Measurements from ENCODE around the gene RASSF5. TPM values are rescaled to one million over a fixed set of nuclear protein-coding genes. Genes with fewer than 3 reads are reported as not detected.

Gene RASSF5
- total RNA-seq, 2 experiments from 2014 or later = 215 to 218 TPM

- no peaks in the 10 kb centered on the region for H3K27me3 Mint-ChIP-seq
- peak overlapping the region; percentile 88 for H3K27ac Mint-ChIP-seq
- peaks cover 52% of the 10 kb centered on the region for H3K4me1 Mint-ChIP-seq (ENCODE audit: low read depth)
- no peaks in the 10 kb centered on the region for H3K36me3 Mint-ChIP-seq (ENCODE audit: low read depth)
- ATAC-seq (no peak), DNase-seq (no peak)
- TF ChIP-seq, protein P1, sequence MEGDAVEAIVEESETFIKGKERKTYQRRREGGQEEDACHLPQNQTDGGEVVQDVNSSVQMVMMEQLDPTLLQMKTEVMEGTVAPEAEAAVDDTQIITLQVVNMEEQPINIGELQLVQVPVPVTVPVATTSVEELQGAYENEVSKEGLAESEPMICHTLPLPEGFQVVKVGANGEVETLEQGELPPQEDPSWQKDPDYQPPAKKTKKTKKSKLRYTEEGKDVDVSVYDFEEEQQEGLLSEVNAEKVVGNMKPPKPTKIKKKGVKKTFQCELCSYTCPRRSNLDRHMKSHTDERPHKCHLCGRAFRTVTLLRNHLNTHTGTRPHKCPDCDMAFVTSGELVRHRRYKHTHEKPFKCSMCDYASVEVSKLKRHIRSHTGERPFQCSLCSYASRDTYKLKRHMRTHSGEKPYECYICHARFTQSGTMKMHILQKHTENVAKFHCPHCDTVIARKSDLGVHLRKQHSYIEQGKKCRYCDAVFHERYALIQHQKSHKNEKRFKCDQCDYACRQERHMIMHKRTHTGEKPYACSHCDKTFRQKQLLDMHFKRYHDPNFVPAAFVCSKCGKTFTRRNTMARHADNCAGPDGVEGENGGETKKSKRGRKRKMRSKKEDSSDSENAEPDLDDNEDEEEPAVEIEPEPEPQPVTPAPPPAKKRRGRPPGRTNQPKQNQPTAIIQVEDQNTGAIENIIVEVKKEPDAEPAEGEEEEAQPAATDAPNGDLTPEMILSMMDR (IDR thresholded peaks at IDR 0.05) = no peak
- H3K4me3 Mint-ChIP-seq = no peak overlapping the region
- H3K9me3 Mint-ChIP-seq = no peaks in the 10 kb centered on the region
- CTCF ChIA-PET = interaction anchor here (0.7 to 24.5 kb wide), 17 partner anchors 8 to 112 kb away, joined by 3 to 583 read pairs (median 5); partner anchors contain the start of gene IKBKE
- intact Hi-C loops (cut with micrococcal nuclease) = no loop called here
- POLR2A ChIA-PET = interaction anchor here (0.8 to 26.8 kb wide), 8 partner anchors 10 to 78 kb away, joined by 3 to 1021 read pairs (median 4); partner anchors contain the start of gene RASSF5
Observed at GRCh38 chr1:206551296-206551985, 44.1 kb downstream of the RASSF5 start.

DNA sequence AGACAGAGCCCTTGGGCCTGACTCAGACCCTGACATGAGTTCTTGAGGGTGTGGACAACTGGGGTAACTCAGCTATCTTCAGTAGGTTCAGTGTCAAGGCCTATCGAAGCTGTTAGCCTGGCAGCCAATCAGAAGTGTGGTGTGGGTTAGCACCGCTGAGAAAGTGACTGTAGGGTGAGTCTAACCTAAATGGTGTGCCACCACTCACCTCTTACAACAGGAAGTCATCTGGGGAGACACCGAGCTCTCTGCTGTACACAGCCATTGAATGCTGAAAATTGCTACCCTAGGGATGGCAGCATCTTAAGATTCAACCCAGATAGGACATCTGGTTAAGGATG, 44.6 kb downstream of the RASSF5 start:
- peak; percentile 94 for DNase-seq
- Mint-ChIP-seq H3K4me3 (peak overlapping the region; percentile 64), H3K27ac (peak overlapping the region; percentile 88), H3K36me3 (ENCODE audit: low read depth) (no peaks in the 10 kb centered on the region), H3K4me1 (ENCODE audit: low read depth) (peaks cover 53% of the 10 kb centered on the region), H3K9me3 (no peaks in the 10 kb centered on the region), H3K27me3 (no peaks in the 10 kb centered on the region)
- TF ChIP-seq, protein P1 (IDR thresholded peaks at IDR 0.05) = no peak
- intact Hi-C loops (cut with micrococcal nuclease) = no loop called here
- ATAC-seq = peak; percentile 82
- POLR2A ChIA-PET = interaction anchor here (0.7 to 26.8 kb wide), 7 partner anchors 10 to 78 kb away, joined by 3 to 1021 read pairs (median 4); partner anchors contain the start of gene RASSF5
- CTCF ChIA-PET = interaction anchor here (0.7 to 24.5 kb wide), 13 partner anchors 8 to 112 kb away, joined by 3 to 583 read pairs (median 5); partner anchors contain the start of gene IKBKE

DNA sequence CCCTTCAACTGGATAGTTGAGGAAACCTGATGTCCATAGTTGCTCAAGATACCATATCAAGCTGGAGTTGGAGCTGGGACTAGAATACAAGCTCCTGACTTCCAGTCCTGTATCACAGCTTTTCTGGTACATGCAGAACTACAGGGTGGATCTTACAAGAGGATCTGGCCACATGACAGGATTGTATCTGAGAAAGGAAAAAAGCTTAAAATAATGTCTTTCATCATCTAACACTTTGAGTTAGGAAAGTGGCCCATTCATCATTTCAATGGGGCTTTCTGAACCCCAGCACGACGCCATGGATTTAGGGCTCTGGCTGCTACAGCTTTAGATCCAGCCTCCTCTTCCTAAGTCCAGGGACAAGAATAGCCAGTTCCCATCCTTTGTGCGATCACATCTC, 46.9 kb downstream of the RASSF5 start:
- intact Hi-C loops (cut with micrococcal nuclease) = no loop called here
- H3K9me3 Mint-ChIP-seq = no peaks in the 10 kb centered on the region
- ChIA-PET POLR2A (interaction anchor here (1.2 to 26.8 kb wide), 3 partner anchors 20 to 57 kb away, joined by 3 to 1021 read pairs (median 5); no protein-coding TSS in a partner anchor), CTCF (interaction anchor here (0.9 to 24.5 kb wide), 8 partner anchors 9 to 110 kb away, joined by 3 to 583 read pairs (median 10); partner anchors contain the start of gene IKBKE)
- no peaks in the 10 kb centered on the region for H3K27me3 Mint-ChIP-seq
- H3K27ac Mint-ChIP-seq = peak overlapping the region; percentile 97
- ATAC-seq (no peak), DNase-seq (no peak)
- H3K36me3 Mint-ChIP-seq (ENCODE audit: low read depth) = peaks cover 19% of the 10 kb centered on the region
- TF ChIP-seq, protein P1 (IDR thresholded peaks at IDR 0.05) = no peak
- peaks cover 48% of the 10 kb centered on the region for H3K4me1 Mint-ChIP-seq (ENCODE audit: low read depth)
- no peak overlapping the region for H3K4me3 Mint-ChIP-seq

GRCh38 chr1:206554701-206555472, 47.6 kb downstream of the RASSF5 start:
- TF ChIP-seq, protein P1 (IDR thresholded peaks at IDR 0.05) = no peak
- intact Hi-C loops (cut with micrococcal nuclease) = no loop called here
- peak overlapping the region; percentile 97 for H3K27ac Mint-ChIP-seq
- H3K36me3 Mint-ChIP-seq (ENCODE audit: low read depth) = peaks cover 26% of the 10 kb centered on the region
- H3K4me3 Mint-ChIP-seq = peak overlapping the region; percentile 96
- POLR2A ChIA-PET = interaction anchor here (0.8 to 26.8 kb wide), 11 partner anchors 10 to 247 kb away, joined by 3 to 1021 read pairs (median 5); partner anchors contain the start of gene RASSF5
- no peaks in the 10 kb centered on the region for H3K9me3 Mint-ChIP-seq
- peaks cover 50% of the 10 kb centered on the region for H3K4me1 Mint-ChIP-seq (ENCODE audit: low read depth)
- ATAC-seq = no peak
- DNase-seq = no peak
- no peaks in the 10 kb centered on the region for H3K27me3 Mint-ChIP-seq
- CTCF ChIA-PET = interaction anchor here (0.9 to 24.5 kb wide), 16 partner anchors 10 to 109 kb away, joined by 3 to 583 read pairs (median 6); partner anchors contain the start of genes DYRK3, EIF2D, IKBKE and RASSF5

All from activated CD8-positive, alpha-beta T cell treated with anti-CD3 and anti-CD28 coated beads for 36 hours (primary cell).